GM23338 (cell line): Measurements from ENCODE around the gene ZBTB8B. TPM values are rescaled to one million over a fixed set of nuclear protein-coding genes. Genes with fewer than 3 reads are reported as not detected.

Source experiments
- ATAC-seq: fragments of 200-7000 bp; cut with Tn5 transposase; 3 replicates; pipeline ENCODE4 v1.9.1; 2020
- DNase-seq: peaks from one replicate; pipeline ENCODE4 v3.0.0-alpha.2; 2015; ENCODE audit warnings: low spot score
- H2AFZ ChIP-seq: fragments of 200-600 bp; sonication (generic); 2 replicates; pipeline ENCODE4 v1.8.0; 2016; ENCODE audit warnings: antibody characterized with exemption, mild to moderate bottlenecking, moderate library complexity
- H3F3A ChIP-seq: fragments of 200-600 bp; sonication (generic); replicated peaks from 2 replicates; pipeline ENCODE4 v1.8.0; 2017; ENCODE audit warnings: antibody characterized with exemption, mixed run types, low read depth
- H3K27ac ChIP-seq: fragments of 200-600 bp; sonication (generic); 2 replicates; pipeline ENCODE4 v1.6.1; 2016; ENCODE audit warnings: low read depth
- H3K27me3 ChIP-seq: fragments of 200-600 bp; sonication (generic); 2 replicates; pipeline ENCODE4 v1.8.0; 2016; ENCODE audit warnings: mild to moderate bottlenecking, mixed run types, moderate library complexity; ENCODE audit not compliant: insufficient read depth
- H3K36me3 ChIP-seq: fragments of 200-600 bp; sonication (generic); 2 replicates; pipeline ENCODE4 v1.8.0; 2016; ENCODE audit warnings: mild to moderate bottlenecking; ENCODE audit not compliant: insufficient read depth
- H3K4me1 ChIP-seq: fragments of 200-600 bp; sonication (generic); 2 replicates; pipeline ENCODE4 v1.8.0; 2016; ENCODE audit warnings: mild to moderate bottlenecking, moderate library complexity; ENCODE audit not compliant: insufficient read depth
- H3K4me2 ChIP-seq: fragments of 200-600 bp; sonication (generic); 2 replicates; pipeline ENCODE4 v1.7.1; 2017; ENCODE audit warnings: mixed run types
- H3K4me3 ChIP-seq: fragments of 200-600 bp; sonication (generic); 2 replicates; pipeline ENCODE4 v1.6.1; 2016; ENCODE audit warnings: mixed run types
- H3K79me2 ChIP-seq: fragments of 200-600 bp; sonication (generic); replicated peaks from 2 replicates; pipeline ENCODE4 v1.8.0; 2017; ENCODE audit warnings: mild to moderate bottlenecking; ENCODE audit not compliant: insufficient read depth
- H3K9me2 ChIP-seq: fragments of 200-600 bp; sonication (generic); 2 replicates; pipeline ENCODE4 v1.8.0; 2017; ENCODE audit not compliant: insufficient read depth
- H4K20me1 ChIP-seq: fragments of 200-600 bp; sonication (generic); replicated peaks from 2 replicates; pipeline ENCODE4 v1.8.0; 2017; ENCODE audit warnings: mild to moderate bottlenecking; ENCODE audit not compliant: insufficient read depth
- H3K27ac Mint-ChIP-seq: 2 replicates; pipeline ENCODE4 v1.8.0; 2020; ENCODE audit warnings: inconsistent platforms, mild to moderate bottlenecking, moderate library complexity, mixed read lengths
- H3K27me3 Mint-ChIP-seq: 3 replicates; pipeline ENCODE4 v1.8.0; 2022; ENCODE audit warnings: low read depth, mild to moderate bottlenecking, moderate library complexity, mixed read lengths, inconsistent platforms; ENCODE audit not compliant: insufficient read depth, poor library complexity
- H3K36me3 Mint-ChIP-seq: 3 replicates; pipeline ENCODE4 v1.8.0; 2021; ENCODE audit warnings: low read depth, mild to moderate bottlenecking, inconsistent platforms, moderate library complexity, mixed read lengths
- H3K4me1 Mint-ChIP-seq: 3 replicates; pipeline ENCODE4 v1.8.0; 2020; ENCODE audit warnings: mild to moderate bottlenecking, inconsistent platforms, mixed read lengths
- H3K4me3 Mint-ChIP-seq: 3 replicates; pipeline ENCODE4 v1.8.0; 2021; ENCODE audit warnings: moderate library complexity, mild to moderate bottlenecking, inconsistent platforms, mixed read lengths
- H3K9me3 Mint-ChIP-seq: 3 replicates; pipeline ENCODE4 v1.8.0; 2020; ENCODE audit warnings: moderate library complexity, mild to moderate bottlenecking, inconsistent platforms, mixed read lengths
- CREB1 ChIP-seq: fragments of 250-450 bp; sonication (Bioruptor Pico); IDR thresholded peaks from 2 replicates; pipeline ENCODE4 v1.5.0; 2020; ENCODE audit warnings: low read depth, mild to moderate bottlenecking, moderate library complexity
- CTCF ChIP-seq, 2 experiments: fragments of 200-600 bp in 1 of 2; sonication (generic) in 1 of 2; conservative IDR thresholded peaks; 2 replicates each; pipeline versions ENCODE4 v1.5.1 to v1.6.1; 2016 to 2017; ENCODE audit warnings: antibody characterized with exemption in 2 of 2, low read depth in 2 of 2, mild to moderate bottlenecking in 2 of 2, moderate library complexity in 1 of 2
- ETS1 ChIP-seq: IDR thresholded peaks from 2 replicates; pipeline ENCODE4 v1.6.1; 2016; ENCODE audit warnings: antibody characterized with exemption
- EZH2 ChIP-seq: fragments of 200-600 bp; sonication (generic); IDR thresholded peaks from one replicate; pipeline ENCODE4 v1.8.0; 2017; ENCODE audit warnings: antibody characterized with exemption, mild to moderate bottlenecking, low read depth; ENCODE audit not compliant: unreplicated experiment
- EZH2phosphoT487 ChIP-seq: fragments of 200-600 bp; sonication (generic); IDR thresholded peaks from one replicate; pipeline ENCODE4 v1.8.1; 2018; ENCODE audit warnings: antibody characterized with exemption; ENCODE audit not compliant: unreplicated experiment
- JUNB ChIP-seq: IDR thresholded peaks from one replicate; pipeline ENCODE4 v1.6.1; 2016; ENCODE audit warnings: antibody characterized with exemption; ENCODE audit not compliant: unreplicated experiment
- NANOG ChIP-seq: IDR thresholded peaks from 2 replicates; pipeline ENCODE4 v1.6.1; 2016; ENCODE audit warnings: antibody characterized with exemption, borderline replicate concordance
- POLR2AphosphoS5 ChIP-seq: IDR thresholded peaks from 2 replicates; pipeline ENCODE4 v1.6.1; 2016; ENCODE audit warnings: antibody characterized with exemption, low read depth
- REST ChIP-seq: IDR thresholded peaks from one replicate; pipeline ENCODE4 v1.6.1; 2018; ENCODE audit warnings: antibody characterized with exemption; ENCODE audit not compliant: unreplicated experiment
- STAT1 ChIP-seq: IDR thresholded peaks from one replicate; pipeline ENCODE4 v1.6.1; 2016; ENCODE audit warnings: antibody characterized with exemption; ENCODE audit not compliant: unreplicated experiment
- ZNF114 ChIP-seq: fragments of 250-450 bp; sonication (Bioruptor Pico); IDR thresholded peaks from 2 replicates; pipeline ENCODE4 v1.5.0; 2020; ENCODE audit warnings: mild to moderate bottlenecking, moderate library complexity
- ZNF331 ChIP-seq: fragments of 250-450 bp; sonication (Bioruptor Pico); IDR thresholded peaks from 2 replicates; pipeline ENCODE4 v1.5.0; 2020; ENCODE audit warnings: low read depth, mild to moderate bottlenecking, moderate library complexity
- polyA plus RNA-seq: library from polyadenylated mRNA; unstranded; fragments of >200 nt; fragmentation: Nextera tagmentation; extraction: Ambion mirVana; gene quantifications from 2 replicates; pipeline ENCODE4 v1.2.1, GENCODE V29; 2016
- total RNA-seq: library from RNA; depleted of rRNA; stranded (reverse); fragments of >200 nt; shearing (Covaris generic); gene quantifications from 2 replicates; pipeline ENCODE4 v1.2.3, GENCODE V29; 2014

ZBTB8B gene
- total and polyA plus RNA-seq, 2 experiments from 2014 or later, result 0.95 to 4.2 TPM

- TF ChIP-seq ETS1, result no peak
- TF ChIP-seq ZNF331 (CRISPR knock-in tag), result no peak
- TF ChIP-seq POLR2AphosphoS5, result no peak
- TF ChIP-seq JUNB, result no peak
- TF ChIP-seq ZNF114 (CRISPR knock-in tag), result no peak
- TF ChIP-seq NANOG, result no peak
- TF ChIP-seq CREB1 (CRISPR knock-in tag), result no peak
- no peak for TF ChIP-seq STAT1
- no peak for TF ChIP-seq CTCF (conservative IDR thresholded peaks at IDR 0.05; ENCODE audit: low read depth in 2 of 2)
- no peak for TF ChIP-seq EZH2phosphoT487
- TF ChIP-seq EZH2, result no peak
Measured at GRCh38 chr1:32503153-32503552, 38.3 kb downstream of the ZBTB8B start (continued).

- Mint-ChIP-seq H3K4me3 (no peak overlapping the region), H3K27ac (no peak overlapping the region), H3K36me3 (0 out of 3 replicates have a peak, but pooled peaks cover 3% of the 10 kb centered on the region), H3K9me3 (no peaks in the 10 kb centered on the region), H3K4me1 (no peaks in the 10 kb centered on the region), H3K27me3 (peaks cover 5% of the 10 kb centered on the region)
- DNase-seq (no peak), ATAC-seq (no peak)
- Histone ChIP-seq H3K27me3 (no peaks in the 10 kb centered on the region), H3K79me2 (no peaks in the 10 kb centered on the region), H3K9me2 (no peaks in the 10 kb centered on the region), H3K4me3 (no peak overlapping the region), H4K20me1 (no peaks in the 10 kb centered on the region), H3K4me1 (no peaks in the 10 kb centered on the region), H3K36me3 (no peaks in the 10 kb centered on the region), H3K27ac (no peak overlapping the region), H3F3A (0 out of 2 replicates have a peak, but pooled peaks cover 3% of the 10 kb centered on the region), H3K4me2 (no peak overlapping the region), H2AFZ (no peak overlapping the region)
- no peak for TF ChIP-seq ZNF331 (CRISPR knock-in tag)
- TF ChIP-seq STAT1, result no peak
- TF ChIP-seq NANOG, result no peak
- no peak for TF ChIP-seq ZNF114 (CRISPR knock-in tag)
Measured at GRCh38 chr1:32507021-32507420, 42.1 kb downstream of the ZBTB8B start.

GRCh38 chr1:32508761-32509160, 43.9 kb downstream of the ZBTB8B start:
- DNase-seq, result no peak
- no peak for ATAC-seq
- TF ChIP-seq POLR2AphosphoS5, result no peak
- TF ChIP-seq REST, result no peak

More at GRCh38 chr1:32508761-32509160, 43.9 kb downstream of the ZBTB8B start:
- Mint-ChIP-seq H3K36me3 (0 out of 3 replicates have a peak, but pooled peaks cover 3% of the 10 kb centered on the region), H3K27ac (no peak overlapping the region), H3K27me3 (peaks cover 8% of the 10 kb centered on the region), H3K4me3 (no peak overlapping the region), H3K4me1 (no peaks in the 10 kb centered on the region), H3K9me3 (no peaks in the 10 kb centered on the region)
- Histone ChIP-seq H3K4me3 (no peak overlapping the region), H2AFZ (no peak overlapping the region), H3F3A (no peaks in the 10 kb centered on the region), H3K79me2 (no peaks in the 10 kb centered on the region), H3K4me1 (no peaks in the 10 kb centered on the region), H3K36me3 (no peaks in the 10 kb centered on the region), H4K20me1 (no peaks in the 10 kb centered on the region), H3K4me2 (no peak overlapping the region), H3K27me3 (no peaks in the 10 kb centered on the region), H3K27ac (no peak overlapping the region), H3K9me2 (no peaks in the 10 kb centered on the region)
